ENCODE data around the gene KPNB1.

The KPNB1 gene

DNA sequence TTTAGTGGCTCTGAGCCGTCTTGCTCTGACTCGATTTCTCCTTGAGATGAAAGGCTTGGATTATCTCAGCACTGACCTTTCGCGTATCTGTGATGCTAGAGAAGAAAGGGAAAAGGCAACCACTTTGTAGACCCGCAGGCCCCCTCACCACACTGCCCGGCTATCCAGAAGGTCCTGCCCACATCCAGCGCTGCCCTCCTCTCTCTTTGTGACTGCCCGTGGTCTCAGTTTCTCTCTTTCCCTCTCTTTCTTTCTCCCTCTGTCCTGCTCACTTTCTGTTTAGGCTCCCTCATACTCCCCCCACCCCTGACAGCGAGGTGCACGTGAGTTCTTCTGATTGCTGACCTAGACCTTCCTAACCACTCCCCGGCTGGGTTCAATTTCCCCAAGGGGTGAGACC is 70.5 kb downstream of the KPNB1 start:
- H3K9ac ChIP-seq (ENCODE audit: low read depth, low read length): no peak overlapping the region
- H3K27me3 ChIP-seq (ENCODE audit: control insufficient read depth, insufficient read depth, low read length): peaks cover 58% of the 10 kb centered on the region
- H3K4me3 ChIP-seq (ENCODE audit: low read depth, low read length): peak overlapping the region; percentile 22
- peaks cover 2% of the 10 kb centered on the region for H3K4me1 ChIP-seq (ENCODE audit: control insufficient read depth, insufficient read depth, low read length)
- H3K36me3 ChIP-seq (ENCODE audit: control insufficient read depth, insufficient read depth, low read length): no peaks in the 10 kb centered on the region
- no peaks in the 10 kb centered on the region for H3K9me3 ChIP-seq (ENCODE audit: control insufficient read depth, insufficient read depth, low read length)

DNA sequence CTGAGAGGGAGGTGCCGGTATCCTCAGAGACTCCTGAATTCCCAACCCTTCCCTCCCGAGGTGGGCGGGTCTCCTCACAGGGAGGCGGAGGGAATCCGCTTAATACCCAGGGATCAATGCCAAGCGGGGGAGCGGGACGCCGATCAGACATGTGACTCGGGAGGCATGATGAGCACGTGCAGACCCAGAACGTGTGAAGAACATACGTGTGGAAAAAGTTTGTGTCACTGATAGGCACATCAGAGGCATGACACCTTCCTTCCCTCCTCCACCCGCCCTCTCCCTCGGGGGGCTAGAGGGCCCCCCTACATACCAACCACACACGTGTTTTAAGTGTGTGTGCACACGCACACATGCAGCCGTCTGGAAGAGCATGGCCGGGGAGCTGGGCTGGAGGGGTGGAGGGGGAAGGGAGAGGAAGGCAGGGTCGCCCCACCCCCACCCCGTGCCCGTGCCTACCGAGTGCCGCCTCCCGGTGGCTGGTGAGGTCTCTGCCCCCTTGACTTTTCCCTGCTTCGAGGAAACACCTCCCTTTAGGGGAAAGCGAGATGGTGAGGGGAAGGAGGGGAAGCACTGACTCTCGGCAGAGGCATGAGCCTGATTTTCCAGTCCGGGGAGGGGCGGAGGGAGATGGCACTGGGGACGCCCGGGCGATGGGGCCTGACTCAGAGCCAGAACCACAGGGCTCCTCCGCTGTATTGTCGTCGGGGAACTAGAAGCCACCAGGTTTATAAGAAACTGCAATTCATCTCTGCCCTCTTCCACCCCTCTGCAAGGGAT is 71.2 kb downstream of the KPNB1 start:
- no peak overlapping the region for H3K9ac ChIP-seq (ENCODE audit: low read depth, low read length)

DNA sequence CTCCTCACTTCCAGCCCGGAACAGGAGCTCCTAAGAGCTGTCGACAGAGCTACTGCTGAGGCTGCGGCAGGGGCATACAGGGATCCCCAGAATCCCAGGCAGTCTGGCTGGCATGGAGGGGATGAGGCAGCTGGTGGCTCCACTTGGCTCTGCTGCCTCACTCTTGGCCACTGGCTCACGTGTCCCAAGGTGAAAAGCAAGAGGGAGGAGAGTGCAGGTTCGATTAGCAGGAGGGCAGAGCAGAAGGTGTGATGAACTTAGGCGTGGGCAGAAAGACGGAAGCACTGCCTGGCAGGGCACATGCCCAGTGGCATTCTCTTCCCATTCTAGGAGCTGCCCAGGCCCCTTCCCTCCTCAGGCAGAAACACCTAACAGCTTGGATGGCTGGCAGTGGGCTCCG is 72.0 kb downstream of the KPNB1 start:
- no peak overlapping the region for H3K4me3 ChIP-seq (ENCODE audit: low read depth, low read length)
- peaks cover 2% of the 10 kb centered on the region for H3K4me1 ChIP-seq (ENCODE audit: control insufficient read depth, insufficient read depth, low read length)
- H3K27me3 ChIP-seq (ENCODE audit: control insufficient read depth, insufficient read depth, low read length): peaks cover 51% of the 10 kb centered on the region
- H3K9me3 ChIP-seq (ENCODE audit: control insufficient read depth, insufficient read depth, low read length): no peaks in the 10 kb centered on the region
- no peak overlapping the region for H3K9ac ChIP-seq (ENCODE audit: low read depth, low read length)
- no peaks in the 10 kb centered on the region for H3K36me3 ChIP-seq (ENCODE audit: control insufficient read depth, insufficient read depth, low read length)

More for the DNA sequence above, 71.2 kb downstream of the KPNB1 start:
- Histone ChIP-seq H3K36me3 (ENCODE audit: control insufficient read depth, insufficient read depth, low read length) (no peaks in the 10 kb centered on the region), H3K4me3 (ENCODE audit: low read depth, low read length) (peak overlapping the region; percentile 27), H3K4me1 (ENCODE audit: control insufficient read depth, insufficient read depth, low read length) (peaks cover 2% of the 10 kb centered on the region), H3K27me3 (ENCODE audit: control insufficient read depth, insufficient read depth, low read length) (peaks cover 54% of the 10 kb centered on the region), H3K9me3 (ENCODE audit: control insufficient read depth, insufficient read depth, low read length) (no peaks in the 10 kb centered on the region)

DNA sequence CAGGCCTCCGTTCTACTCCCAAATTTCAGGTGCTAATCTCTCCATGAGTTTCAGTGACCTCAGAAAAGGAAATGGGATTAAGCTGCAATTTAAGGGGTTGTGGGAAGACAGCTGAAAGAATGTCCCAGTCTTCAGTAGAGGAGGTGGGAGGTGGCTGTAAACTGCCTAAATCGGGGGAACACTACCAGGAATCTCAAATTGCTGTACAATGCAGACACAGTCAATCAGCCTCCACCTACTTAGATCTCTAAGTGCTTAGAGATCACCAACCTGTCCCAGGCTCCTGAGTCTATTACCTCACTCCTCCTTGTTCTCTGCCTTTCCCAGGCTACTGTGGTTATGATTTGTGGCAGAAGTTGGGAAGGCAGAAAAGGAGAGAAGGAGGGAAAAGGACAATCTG is 75.0 kb downstream of the KPNB1 start:
- H3K4me3 ChIP-seq (ENCODE audit: low read depth, low read length): no peak overlapping the region
- H3K27me3 ChIP-seq (ENCODE audit: control insufficient read depth, insufficient read depth, low read length): peaks cover 37% of the 10 kb centered on the region
- no peaks in the 10 kb centered on the region for H3K36me3 ChIP-seq (ENCODE audit: control insufficient read depth, insufficient read depth, low read length)
- no peaks in the 10 kb centered on the region for H3K9me3 ChIP-seq (ENCODE audit: control insufficient read depth, insufficient read depth, low read length)
- H3K9ac ChIP-seq (ENCODE audit: low read depth, low read length): no peak overlapping the region
- H3K4me1 ChIP-seq (ENCODE audit: control insufficient read depth, insufficient read depth, low read length): peaks cover 2% of the 10 kb centered on the region

DNA sequence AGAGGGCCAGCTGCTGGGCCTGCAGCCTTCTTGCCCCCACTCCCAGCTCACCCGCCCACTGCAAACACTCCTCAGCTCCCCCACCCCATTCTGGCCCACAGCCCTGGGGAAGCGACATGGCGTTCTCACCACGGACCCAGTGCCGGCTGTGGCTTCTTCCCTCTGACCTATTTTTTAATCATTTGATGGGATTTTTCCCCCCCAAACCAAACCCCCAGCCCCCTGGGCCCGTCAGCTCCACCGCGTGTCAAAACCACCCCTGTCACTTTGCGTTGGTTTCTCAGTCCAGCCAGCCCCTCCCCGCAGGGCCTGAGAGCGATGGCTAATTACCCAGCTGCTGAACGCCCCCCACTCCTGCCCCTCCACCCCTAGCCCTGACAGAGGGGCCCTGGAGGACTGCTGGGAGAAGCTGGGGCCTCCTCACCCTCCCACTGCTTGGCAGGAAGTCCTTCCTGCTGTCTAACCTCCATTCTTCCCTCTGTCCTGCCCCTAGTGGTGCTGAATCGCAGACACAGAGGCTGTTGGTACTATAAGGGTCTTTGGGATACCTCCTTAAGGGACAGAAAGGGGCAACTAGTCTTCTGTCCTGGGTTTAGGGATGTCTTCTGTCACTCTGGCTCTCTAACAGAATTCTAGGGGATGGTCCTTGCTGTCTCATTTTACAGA is 75.9 kb downstream of the KPNB1 start:
- no peaks in the 10 kb centered on the region for H3K36me3 ChIP-seq (ENCODE audit: control insufficient read depth, insufficient read depth, low read length)

DNA sequence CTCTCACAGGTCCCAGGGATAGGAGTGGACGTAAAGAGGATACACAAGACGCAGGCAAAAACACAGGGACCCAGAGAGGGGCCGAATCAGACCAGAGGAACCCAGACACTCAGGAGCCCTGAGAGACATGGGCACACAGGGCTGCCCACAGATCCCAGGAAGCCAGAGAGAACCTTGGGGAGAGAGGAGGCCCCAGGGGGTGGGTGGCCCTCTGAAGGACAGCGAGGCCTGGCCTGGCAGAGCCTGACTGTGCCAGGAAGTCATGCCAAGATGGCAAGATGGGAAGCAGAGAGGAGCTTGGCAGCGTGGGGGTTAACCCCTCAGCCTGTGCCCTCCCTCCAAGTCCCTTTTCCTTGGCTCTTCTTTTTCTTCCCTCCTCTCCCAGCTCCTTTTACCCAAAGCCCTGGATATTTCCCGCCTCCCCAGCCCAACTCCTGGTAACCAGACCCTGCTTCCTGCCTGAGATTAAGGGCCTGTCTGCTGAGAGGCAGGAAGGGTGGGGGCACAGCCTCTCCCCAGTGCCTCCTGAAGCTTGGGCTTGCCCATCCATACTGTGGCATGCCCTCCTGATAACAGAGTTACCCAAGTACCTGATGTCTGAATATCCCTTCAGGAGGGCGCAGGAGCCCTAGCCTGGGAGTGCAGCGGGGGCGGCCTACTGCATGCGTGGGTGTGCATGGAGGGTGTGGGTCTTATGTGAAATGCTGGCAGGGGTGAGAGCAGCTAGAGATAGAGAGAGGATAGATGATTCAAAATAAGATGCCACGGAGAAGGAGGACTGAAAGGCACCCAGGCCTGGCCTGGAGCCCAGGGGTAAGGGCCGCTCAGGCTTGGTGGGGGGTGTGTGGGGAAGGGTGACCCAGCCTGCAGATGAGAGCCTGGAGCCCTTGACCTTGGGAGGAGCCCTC is 77.3 kb downstream of the KPNB1 start:
- Histone ChIP-seq H3K9ac (ENCODE audit: low read depth, low read length) (no peak overlapping the region), H3K27me3 (ENCODE audit: control insufficient read depth, insufficient read depth, low read length) (peaks cover 31% of the 10 kb centered on the region), H3K36me3 (ENCODE audit: control insufficient read depth, insufficient read depth, low read length) (no peaks in the 10 kb centered on the region)

More for the DNA sequence above, 75.9 kb downstream of the KPNB1 start:
- H3K9ac ChIP-seq (ENCODE audit: low read depth, low read length): no peak overlapping the region
- H3K27me3 ChIP-seq (ENCODE audit: control insufficient read depth, insufficient read depth, low read length): peaks cover 32% of the 10 kb centered on the region
- no peak overlapping the region for H3K4me3 ChIP-seq (ENCODE audit: low read depth, low read length)
- no peaks in the 10 kb centered on the region for H3K9me3 ChIP-seq (ENCODE audit: control insufficient read depth, insufficient read depth, low read length)
- peaks cover 2% of the 10 kb centered on the region for H3K4me1 ChIP-seq (ENCODE audit: control insufficient read depth, insufficient read depth, low read length)

DNA sequence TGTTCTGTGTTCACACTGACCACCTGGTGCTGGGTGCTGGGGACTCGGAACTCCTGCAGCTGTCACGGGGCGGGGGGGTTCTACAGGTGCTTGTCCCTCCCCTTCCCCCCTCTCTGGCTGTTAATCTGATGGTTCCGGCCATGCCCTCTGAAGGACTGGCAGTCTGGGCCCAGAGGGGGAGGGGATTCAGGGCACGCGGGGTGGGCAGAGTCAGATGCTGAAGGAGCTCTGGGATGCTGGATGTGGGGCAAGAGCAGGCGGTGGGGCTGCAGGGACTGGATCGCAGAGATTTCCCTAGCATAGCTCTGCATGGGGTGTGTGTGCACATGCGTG is 78.0 kb downstream of the KPNB1 start:
- Histone ChIP-seq H3K9me3 (ENCODE audit: control insufficient read depth, insufficient read depth, low read length) (no peaks in the 10 kb centered on the region), H3K9ac (ENCODE audit: low read depth, low read length) (no peak overlapping the region), H3K4me3 (ENCODE audit: low read depth, low read length) (no peak overlapping the region), H3K4me1 (ENCODE audit: control insufficient read depth, insufficient read depth, low read length) (no peaks in the 10 kb centered on the region), H3K27me3 (ENCODE audit: control insufficient read depth, insufficient read depth, low read length) (peaks cover 32% of the 10 kb centered on the region), H3K36me3 (ENCODE audit: control insufficient read depth, insufficient read depth, low read length) (no peaks in the 10 kb centered on the region)

More for the DNA sequence above, 77.3 kb downstream of the KPNB1 start:
- H3K4me1 ChIP-seq (ENCODE audit: control insufficient read depth, insufficient read depth, low read length): no peaks in the 10 kb centered on the region
- no peaks in the 10 kb centered on the region for H3K9me3 ChIP-seq (ENCODE audit: control insufficient read depth, insufficient read depth, low read length)
- H3K4me3 ChIP-seq (ENCODE audit: low read depth, low read length): no peak overlapping the region

DNA sequence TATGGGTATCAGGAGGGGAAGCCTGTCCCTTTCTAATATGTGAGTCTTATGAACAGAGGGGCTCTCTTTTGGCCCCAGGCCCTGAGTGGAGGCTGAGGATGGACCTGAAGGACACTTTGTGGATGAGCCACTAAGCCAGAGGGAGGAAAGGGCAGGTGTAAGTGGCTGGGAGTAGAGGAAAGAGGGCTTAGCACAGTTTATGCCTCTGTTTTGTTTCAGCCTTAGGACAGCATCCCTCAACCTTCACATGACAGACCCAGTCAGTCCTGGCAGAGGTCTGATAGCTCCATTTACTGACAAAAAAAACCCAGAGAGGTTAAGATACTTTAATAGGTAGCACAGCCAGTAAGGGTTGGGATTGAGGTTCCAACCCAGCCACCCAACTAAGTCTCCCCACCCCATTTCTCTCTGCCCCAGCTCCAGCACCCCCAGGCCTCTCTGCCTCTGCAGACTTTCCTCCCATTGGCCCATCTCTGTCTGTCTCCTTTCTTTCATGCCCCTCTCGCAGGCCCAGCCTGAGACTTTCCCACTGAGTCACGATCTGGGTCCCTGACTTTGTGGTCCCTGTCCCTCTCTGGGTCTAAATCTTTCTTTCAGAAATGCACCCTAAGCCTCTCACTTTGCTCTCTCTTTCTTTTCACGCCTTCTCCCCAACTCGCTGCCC is 78.6 kb downstream of the KPNB1 start:
- Histone ChIP-seq H3K9me3 (ENCODE audit: control insufficient read depth, insufficient read depth, low read length) (no peaks in the 10 kb centered on the region), H3K9ac (ENCODE audit: low read depth, low read length) (no peak overlapping the region), H3K27me3 (ENCODE audit: control insufficient read depth, insufficient read depth, low read length) (peaks cover 35% of the 10 kb centered on the region), H3K4me1 (ENCODE audit: control insufficient read depth, insufficient read depth, low read length) (no peaks in the 10 kb centered on the region), H3K4me3 (ENCODE audit: low read depth, low read length) (no peak overlapping the region), H3K36me3 (ENCODE audit: control insufficient read depth, insufficient read depth, low read length) (no peaks in the 10 kb centered on the region)

DNA sequence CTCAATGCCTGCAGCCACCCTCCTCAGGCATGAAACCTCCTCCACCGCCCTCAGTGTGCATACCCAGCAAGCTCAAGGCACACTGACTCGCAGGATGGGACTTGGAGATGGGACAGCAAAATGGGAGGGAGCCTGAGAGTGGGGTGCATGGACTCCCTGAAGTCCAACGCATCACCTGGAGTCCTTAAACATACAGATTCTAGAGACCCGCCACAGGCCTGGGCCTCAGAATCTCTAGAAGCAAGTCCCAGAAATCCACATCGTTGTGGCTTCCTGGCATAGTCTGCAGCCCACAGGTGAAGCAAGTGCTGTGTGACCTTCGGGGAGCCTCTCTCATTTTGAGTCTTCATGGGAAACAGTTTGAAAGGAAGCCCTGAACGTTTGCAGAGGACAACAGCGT is 79.8 kb downstream of the KPNB1 start:
- Histone ChIP-seq H3K27me3 (ENCODE audit: control insufficient read depth, insufficient read depth, low read length) (peaks cover 45% of the 10 kb centered on the region), H3K36me3 (ENCODE audit: control insufficient read depth, insufficient read depth, low read length) (no peaks in the 10 kb centered on the region), H3K9me3 (ENCODE audit: control insufficient read depth, insufficient read depth, low read length) (no peaks in the 10 kb centered on the region), H3K4me1 (ENCODE audit: control insufficient read depth, insufficient read depth, low read length) (no peaks in the 10 kb centered on the region), H3K9ac (ENCODE audit: low read depth, low read length) (no peak overlapping the region), H3K4me3 (ENCODE audit: low read depth, low read length) (no peak overlapping the region)

DNA sequence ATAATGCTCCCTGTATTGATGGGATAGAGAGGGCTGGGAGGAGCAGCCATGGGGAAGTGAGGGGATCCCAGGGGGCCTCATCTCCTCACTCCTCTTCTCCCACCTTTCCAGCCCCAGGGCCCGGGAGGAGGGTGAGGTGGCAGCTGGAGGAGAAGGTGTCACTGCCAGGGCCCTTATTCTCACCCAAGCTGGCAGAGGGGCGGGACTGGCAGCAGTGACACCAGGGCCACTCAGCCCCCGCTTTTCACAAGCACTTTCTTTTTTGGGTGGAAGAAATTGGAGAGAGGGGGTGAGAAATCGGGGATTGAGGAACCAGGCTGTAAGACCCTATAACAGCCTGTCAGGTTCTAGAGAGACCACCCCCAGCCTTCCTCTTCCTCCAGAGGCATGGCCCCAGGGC is 81.0 kb downstream of the KPNB1 start:
- H3K4me3 ChIP-seq (ENCODE audit: low read depth, low read length): no peak overlapping the region
- peaks cover 53% of the 10 kb centered on the region for H3K27me3 ChIP-seq (ENCODE audit: control insufficient read depth, insufficient read depth, low read length)
- H3K9ac ChIP-seq (ENCODE audit: low read depth, low read length): no peak overlapping the region
- H3K9me3 ChIP-seq (ENCODE audit: control insufficient read depth, insufficient read depth, low read length): no peaks in the 10 kb centered on the region
- no peaks in the 10 kb centered on the region for H3K36me3 ChIP-seq (ENCODE audit: control insufficient read depth, insufficient read depth, low read length)
- H3K4me1 ChIP-seq (ENCODE audit: control insufficient read depth, insufficient read depth, low read length): no peaks in the 10 kb centered on the region

DNA sequence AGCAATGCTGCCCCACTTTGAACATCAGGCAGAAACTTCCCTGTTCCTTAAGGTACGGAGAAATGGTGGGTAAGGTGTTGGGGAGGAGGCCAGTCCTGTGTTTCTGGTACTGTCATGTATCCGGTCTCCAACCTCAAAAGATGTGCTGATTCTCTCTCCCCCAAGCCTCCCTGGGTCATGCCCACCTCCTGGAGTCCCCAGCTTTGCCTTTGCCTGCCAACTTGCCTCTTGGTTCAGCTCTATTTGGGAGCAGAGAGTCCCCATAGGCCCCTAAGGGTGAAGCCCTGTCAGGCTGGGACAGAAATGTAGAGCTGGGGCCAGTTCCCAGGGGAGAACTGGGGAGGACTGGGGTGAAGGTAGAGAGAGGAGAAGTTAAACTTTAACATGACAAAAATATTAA is 81.7 kb downstream of the KPNB1 start:
- H3K27me3 ChIP-seq (ENCODE audit: control insufficient read depth, insufficient read depth, low read length): peaks cover 60% of the 10 kb centered on the region

More for the DNA sequence above, 81.7 kb downstream of the KPNB1 start:
- H3K9ac ChIP-seq (ENCODE audit: low read depth, low read length): no peak overlapping the region
- no peaks in the 10 kb centered on the region for H3K36me3 ChIP-seq (ENCODE audit: control insufficient read depth, insufficient read depth, low read length)
- no peaks in the 10 kb centered on the region for H3K4me1 ChIP-seq (ENCODE audit: control insufficient read depth, insufficient read depth, low read length)
- no peaks in the 10 kb centered on the region for H3K9me3 ChIP-seq (ENCODE audit: control insufficient read depth, insufficient read depth, low read length)
- H3K4me3 ChIP-seq (ENCODE audit: low read depth, low read length): no peak overlapping the region
